ENCODE data around the gene SEL1L. TPM values are rescaled to one million over a fixed set of nuclear protein-coding genes. Genes with fewer than 3 reads are reported as not detected.

Gene SEL1L
- polyA plus RNA-seq, 3 donors, result 14.4 to 48.4 (median 42.5) TPM

GRCh38 chr14:81579115-81579514 is 45.5 kb upstream of the SEL1L start:
- Histone ChIP-seq H3K36me3 (replicated peaks in 1 of 2; ENCODE audit: control insufficient read depth in 1 of 2, insufficient read depth in 2 of 2, low read length in 2 of 2) (no peaks in the 10 kb centered on the region), H2AFZ (ENCODE audit: insufficient read depth, low read depth, low read length, poor library complexity, severe bottlenecking) (no peak overlapping the region), H3K9ac (ENCODE audit: insufficient read depth, low read length, poor library complexity, severe bottlenecking) (no peak overlapping the region), H3K27ac (ENCODE audit: low read depth in 1 of 2, low read length in 2 of 2) (no peak overlapping the region), H3K4me2 (replicated peaks; ENCODE audit: extremely low read depth, low read length, poor library complexity, severe bottlenecking) (no peak overlapping the region), H3K4me3 (replicated peaks in 1 of 3; ENCODE audit: low read depth in 2 of 3, low read length in 3 of 3) (no peak overlapping the region), H4K20me1 (ENCODE audit: insufficient read depth, low read length) (no peaks in the 10 kb centered on the region), H3K9me3 (replicated peaks in 1 of 2; ENCODE audit: control insufficient read depth in 1 of 2, insufficient read depth in 1 of 2, low read length in 2 of 2) (peaks cover 7 to 10% of the 10 kb centered on the region in 2 donors), H3K4me1 (ENCODE audit: control insufficient read depth in 1 of 2, insufficient read depth in 2 of 2, low read length in 2 of 2) (no peaks in the 10 kb centered on the region), H3K27me3 (ENCODE audit: control insufficient read depth in 2 of 2, insufficient read depth in 2 of 2, low read length in 2 of 2) (peaks cover 0 to 2% of the 10 kb centered on the region in 2 donors), H3K79me2 (ENCODE audit: insufficient read depth, low read length) (no peaks in the 10 kb centered on the region)
- WGBS (ENCODE audit: insufficient coverage), result no CpG with 5 or more reads among the region's 2 CpGs
- intact Hi-C loops (cut with micrococcal nuclease), result no loop called here
- DNase-seq, result no peak
- no peak for TF ChIP-seq CTCF (IDR thresholded peaks at IDR 0.05)
- Mint-ChIP-seq H3K4me1 (no peaks in the 10 kb centered on the region), H3K27me3 (ENCODE audit: low read depth in 3 of 3) (peaks cover 2 to 4% (median 4%) of the 10 kb centered on the region in 3 donors), H3K36me3 (no peaks in the 10 kb centered on the region), H3K9me3 (peaks cover 0 to 13% (median 5%) of the 10 kb centered on the region in 7 donors), H3K27ac (no peak overlapping the region), H3K4me3 (no peak overlapping the region)

- H3K27me3 Mint-ChIP-seq (ENCODE audit: low read depth in 3 of 3), result peaks cover 0 to 5% (median 3%) of the 10 kb centered on the region in 3 donors
- Histone ChIP-seq H3K4me3 (replicated peaks in 1 of 3; ENCODE audit: low read depth in 2 of 3, low read length in 3 of 3) (no peak overlapping the region), H3K4me2 (replicated peaks; ENCODE audit: extremely low read depth, low read length, poor library complexity, severe bottlenecking) (no peak overlapping the region), H3K36me3 (replicated peaks in 1 of 2; ENCODE audit: control insufficient read depth in 1 of 2, insufficient read depth in 2 of 2, low read length in 2 of 2) (no peaks in the 10 kb centered on the region), H2AFZ (ENCODE audit: insufficient read depth, low read depth, low read length, poor library complexity, severe bottlenecking) (no peak overlapping the region), H4K20me1 (ENCODE audit: insufficient read depth, low read length) (no peaks in the 10 kb centered on the region), H3K27ac (ENCODE audit: low read depth in 1 of 2, low read length in 2 of 2) (no peak overlapping the region), H3K27me3 (ENCODE audit: control insufficient read depth in 2 of 2, insufficient read depth in 2 of 2, low read length in 2 of 2) (peaks cover 0 to 2% of the 10 kb centered on the region in 2 donors), H3K9ac (ENCODE audit: insufficient read depth, low read length, poor library complexity, severe bottlenecking) (no peak overlapping the region), H3K4me1 (ENCODE audit: control insufficient read depth in 1 of 2, insufficient read depth in 2 of 2, low read length in 2 of 2) (no peaks in the 10 kb centered on the region), H3K79me2 (ENCODE audit: insufficient read depth, low read length) (no peaks in the 10 kb centered on the region), H3K9me3 (replicated peaks in 1 of 2; ENCODE audit: control insufficient read depth in 1 of 2, insufficient read depth in 1 of 2, low read length in 2 of 2) (no peaks in the 10 kb centered on the region)
- no peaks in the 10 kb centered on the region for H3K4me1 Mint-ChIP-seq
- H3K27ac Mint-ChIP-seq, result no peak overlapping the region
- no peak for DNase-seq
- no peak for TF ChIP-seq CTCF (IDR thresholded peaks at IDR 0.05)
- WGBS (ENCODE audit: insufficient coverage), result 93% methylated on average over 3 of the region's 5 CpGs
- H3K4me3 Mint-ChIP-seq, result no peak overlapping the region
- H3K9me3 Mint-ChIP-seq, result no peaks in the 10 kb centered on the region
- intact Hi-C loops (cut with micrococcal nuclease), result no loop called here
- H3K36me3 Mint-ChIP-seq, result no peaks in the 10 kb centered on the region
Measured at GRCh38 chr14:81571437-81571836, 37.8 kb upstream of the SEL1L start.

All from CD14-positive monocyte (primary cell).